ENCODE results near the gene ENKD1.

DNA sequence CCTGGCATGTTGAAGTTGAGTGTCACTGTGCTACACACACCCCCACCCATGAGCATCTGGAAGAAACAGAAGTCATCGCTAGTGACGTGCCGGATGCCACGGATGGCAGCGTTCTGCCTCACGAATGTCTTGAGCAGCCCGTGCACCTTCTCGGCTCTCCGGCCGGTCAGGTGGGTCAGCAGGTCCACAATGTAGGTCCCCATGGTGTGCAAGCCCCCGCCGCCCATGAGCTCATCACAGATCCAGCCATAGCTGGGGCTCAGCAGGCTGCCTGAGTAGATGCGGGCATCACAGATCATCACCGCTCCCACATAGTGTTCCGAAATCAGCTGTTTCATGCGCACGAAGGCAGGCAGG is 9.0 kb upstream of the ENKD1 start:
- no peak for TF ChIP-seq CTCF (conservative IDR thresholded peaks at IDR 0.05; ENCODE audit: low read depth in 2 of 2)
- TF ChIP-seq POLR2AphosphoS5 (IDR thresholded peaks at IDR 0.05; ENCODE audit: low read depth) = no peak

Measured in GM23338 (cell line).